Prostate gland (tissue), 2 donors: ENCODE data around the gene KRT33B.

Experiments used
- CTCF ChIP-seq, 4 experiments: fragments of 200-600 bp in 2 of 4; fragments of 450-650 bp in 2 of 4; sonication (generic) in 2 of 4; IDR thresholded peaks; 1 replicate in 3 of 4; 2 replicates in 1 of 4; pipeline ENCODE4 v1.5.1; 2016 to 2019; ENCODE audit warnings: antibody characterized with exemption in 4 of 4, mild to moderate bottlenecking in 2 of 4, moderate library complexity in 2 of 4
- POLR2A ChIP-seq: fragments of 450-650 bp; IDR thresholded peaks from one replicate; pipeline ENCODE4 v1.6.1; 2016; ENCODE audit warnings: antibody characterized with exemption, mild to moderate bottlenecking

GRCh38 chr17:41329279-41329948 is 40.2 kb downstream of the KRT33B start:
- no peak for TF ChIP-seq POLR2A
- peak in 3 of 4 experiments; percentile 45 to 78 (median 66) for TF ChIP-seq CTCF (IDR thresholded peaks at IDR 0.05)
